Activated CD8-positive, alpha-beta memory T cell treated with anti-CD3 and anti-CD28 coated beads for 24 hours (primary cell): ENCODE results near the gene ITGBL1.

Experiments used
- DNase-seq: peaks from one replicate; pipeline ENCODE4 v3.0.0-alpha.2; 2020

ITGBL1 gene

GRCh38 chr13:101570410-101570809 lies 117.9 kb downstream of the ITGBL1 start:
- DNase-seq: no peak

- DNase-seq: no peak
These were observed 120.0 kb downstream of the ITGBL1 start for GRCh38 chr13:101572456-101572855.

GRCh38 chr13:101575581-101575980 lies 123.1 kb downstream of the ITGBL1 start:
- DNase-seq: no peak

GRCh38 chr13:101576455-101576854 lies 124.0 kb downstream of the ITGBL1 start:
- DNase-seq: no peak

- no peak for DNase-seq
These were observed 124.5 kb downstream of the ITGBL1 start for GRCh38 chr13:101576977-101577376.

- no peak for DNase-seq
These were observed 126.9 kb downstream of the ITGBL1 start for GRCh38 chr13:101579281-101579802.

GRCh38 chr13:101584331-101584730 lies 131.9 kb downstream of the ITGBL1 start:
- no peak for DNase-seq

- DNase-seq: no peak
These were observed 138.0 kb downstream of the ITGBL1 start for GRCh38 chr13:101590479-101590878.

- no peak for DNase-seq
These were observed 142.5 kb downstream of the ITGBL1 start for GRCh38 chr13:101594936-101595335.

- no peak for DNase-seq
These were observed 144.3 kb downstream of the ITGBL1 start for GRCh38 chr13:101596803-101597202.

GRCh38 chr13:101611491-101612475 lies 159.3 kb downstream of the ITGBL1 start:
- no peak for DNase-seq

- no peak for DNase-seq
These were observed 160.3 kb downstream of the ITGBL1 start for GRCh38 chr13:101612735-101613134.

GRCh38 chr13:101614491-101614890 lies 162.0 kb downstream of the ITGBL1 start:
- DNase-seq: no peak

GRCh38 chr13:101618440-101619187 lies 166.1 kb downstream of the ITGBL1 start:
- no peak for DNase-seq

- DNase-seq: no peak
These were observed 168.6 kb downstream of the ITGBL1 start for GRCh38 chr13:101621099-101621498.

- DNase-seq: no peak
These were observed 171.2 kb downstream of the ITGBL1 start for GRCh38 chr13:101623470-101624209.

- no peak for DNase-seq
These were observed 171.9 kb downstream of the ITGBL1 start for GRCh38 chr13:101624210-101624922.

GRCh38 chr13:101624981-101625380 lies 172.5 kb downstream of the ITGBL1 start:
- DNase-seq: no peak

- DNase-seq: no peak
These were observed 174.6 kb downstream of the ITGBL1 start for GRCh38 chr13:101626925-101627555.

GRCh38 chr13:101627556-101627943 lies 175.1 kb downstream of the ITGBL1 start:
- no peak for DNase-seq

- DNase-seq: no peak
These were observed 176.4 kb downstream of the ITGBL1 start for GRCh38 chr13:101628900-101629299.

- DNase-seq: no peak
These were observed 178.9 kb downstream of the ITGBL1 start for GRCh38 chr13:101631395-101631794.
